Measurements from ENCODE around the gene KCTD20.

DNA sequence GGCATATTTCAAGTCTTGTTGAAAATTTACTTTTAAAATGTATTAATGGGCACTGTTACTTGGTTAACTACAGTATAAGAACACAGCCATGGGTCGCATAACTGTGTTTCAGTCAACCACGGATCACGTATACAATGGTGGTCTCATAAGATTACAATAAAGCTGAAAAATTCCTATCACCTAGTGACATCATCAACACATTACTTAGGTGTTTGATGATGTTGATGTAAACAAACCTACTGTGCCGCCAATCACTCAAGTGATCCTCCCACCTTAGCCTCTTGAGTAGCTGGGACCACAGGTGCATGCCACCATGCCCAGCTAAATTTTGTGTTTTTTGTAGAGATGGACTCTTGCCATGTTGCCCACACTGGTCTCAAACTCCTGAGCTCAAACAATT is 38.6 kb upstream of the KCTD20 start:
- TF ChIP-seq POLR2AphosphoS5 (IDR thresholded peaks at IDR 0.05; ENCODE audit: low read depth, low read length) (no peak), POLR2A (IDR thresholded peaks at IDR 0.05; ENCODE audit: low read depth, low read length) (no peak), SPI1 (IDR thresholded peaks at IDR 0.05; ENCODE audit: low read depth, low read length) (no peak)
